ENCODE measurements around the gene STK35.
A peak's percentile ranks its signal among the peaks of the same experiment; 100 is the strongest.

The STK35 gene

GRCh38 chr20:2143594-2143993 is 42.0 kb downstream of the STK35 start:
- TF ChIP-seq, protein P1, sequence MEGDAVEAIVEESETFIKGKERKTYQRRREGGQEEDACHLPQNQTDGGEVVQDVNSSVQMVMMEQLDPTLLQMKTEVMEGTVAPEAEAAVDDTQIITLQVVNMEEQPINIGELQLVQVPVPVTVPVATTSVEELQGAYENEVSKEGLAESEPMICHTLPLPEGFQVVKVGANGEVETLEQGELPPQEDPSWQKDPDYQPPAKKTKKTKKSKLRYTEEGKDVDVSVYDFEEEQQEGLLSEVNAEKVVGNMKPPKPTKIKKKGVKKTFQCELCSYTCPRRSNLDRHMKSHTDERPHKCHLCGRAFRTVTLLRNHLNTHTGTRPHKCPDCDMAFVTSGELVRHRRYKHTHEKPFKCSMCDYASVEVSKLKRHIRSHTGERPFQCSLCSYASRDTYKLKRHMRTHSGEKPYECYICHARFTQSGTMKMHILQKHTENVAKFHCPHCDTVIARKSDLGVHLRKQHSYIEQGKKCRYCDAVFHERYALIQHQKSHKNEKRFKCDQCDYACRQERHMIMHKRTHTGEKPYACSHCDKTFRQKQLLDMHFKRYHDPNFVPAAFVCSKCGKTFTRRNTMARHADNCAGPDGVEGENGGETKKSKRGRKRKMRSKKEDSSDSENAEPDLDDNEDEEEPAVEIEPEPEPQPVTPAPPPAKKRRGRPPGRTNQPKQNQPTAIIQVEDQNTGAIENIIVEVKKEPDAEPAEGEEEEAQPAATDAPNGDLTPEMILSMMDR (conservative IDR thresholded peaks at IDR 0.05; ENCODE audit: control insufficient read depth, insufficient read depth, low read depth, low read length), result no peak
- DNase-seq (ENCODE audit: low read depth), result no peak
- H3K4me3 ChIP-seq (ENCODE audit: control insufficient read depth, low read depth, low read length), result no peak overlapping the region

DNA sequence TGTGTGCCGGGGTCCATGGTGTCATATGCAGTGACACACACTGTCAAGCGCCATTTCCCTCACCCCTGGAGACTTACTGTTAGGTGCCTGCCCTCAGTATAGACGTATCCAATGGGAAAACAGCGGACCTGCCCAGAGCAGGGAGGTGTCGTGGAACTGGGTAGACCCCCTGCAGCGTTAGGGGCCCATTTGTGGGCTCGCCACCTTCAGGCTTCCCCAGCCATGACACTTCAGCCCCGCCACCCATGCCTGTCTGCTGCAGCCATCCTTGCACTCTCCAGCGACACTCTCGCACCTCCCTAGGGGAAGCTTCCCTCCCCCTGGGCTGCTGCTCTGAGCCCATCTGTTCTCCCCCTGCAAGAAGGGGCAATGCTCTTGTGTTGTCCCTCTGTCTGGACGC is 43.2 kb downstream of the STK35 start:
- no peak overlapping the region for H3K4me3 ChIP-seq (ENCODE audit: control insufficient read depth, low read depth, low read length)
- no peak for DNase-seq (ENCODE audit: low read depth)
- TF ChIP-seq, protein P1 (conservative IDR thresholded peaks at IDR 0.05; ENCODE audit: control insufficient read depth, insufficient read depth, low read depth, low read length), result no peak

GRCh38 chr20:2145376-2145775 is 43.7 kb downstream of the STK35 start:
- no peak for DNase-seq (ENCODE audit: low read depth)
- no peak overlapping the region for H3K4me3 ChIP-seq (ENCODE audit: control insufficient read depth, low read depth, low read length)
- TF ChIP-seq, protein P1 (conservative IDR thresholded peaks at IDR 0.05; ENCODE audit: control insufficient read depth, insufficient read depth, low read depth, low read length), result no peak

DNA sequence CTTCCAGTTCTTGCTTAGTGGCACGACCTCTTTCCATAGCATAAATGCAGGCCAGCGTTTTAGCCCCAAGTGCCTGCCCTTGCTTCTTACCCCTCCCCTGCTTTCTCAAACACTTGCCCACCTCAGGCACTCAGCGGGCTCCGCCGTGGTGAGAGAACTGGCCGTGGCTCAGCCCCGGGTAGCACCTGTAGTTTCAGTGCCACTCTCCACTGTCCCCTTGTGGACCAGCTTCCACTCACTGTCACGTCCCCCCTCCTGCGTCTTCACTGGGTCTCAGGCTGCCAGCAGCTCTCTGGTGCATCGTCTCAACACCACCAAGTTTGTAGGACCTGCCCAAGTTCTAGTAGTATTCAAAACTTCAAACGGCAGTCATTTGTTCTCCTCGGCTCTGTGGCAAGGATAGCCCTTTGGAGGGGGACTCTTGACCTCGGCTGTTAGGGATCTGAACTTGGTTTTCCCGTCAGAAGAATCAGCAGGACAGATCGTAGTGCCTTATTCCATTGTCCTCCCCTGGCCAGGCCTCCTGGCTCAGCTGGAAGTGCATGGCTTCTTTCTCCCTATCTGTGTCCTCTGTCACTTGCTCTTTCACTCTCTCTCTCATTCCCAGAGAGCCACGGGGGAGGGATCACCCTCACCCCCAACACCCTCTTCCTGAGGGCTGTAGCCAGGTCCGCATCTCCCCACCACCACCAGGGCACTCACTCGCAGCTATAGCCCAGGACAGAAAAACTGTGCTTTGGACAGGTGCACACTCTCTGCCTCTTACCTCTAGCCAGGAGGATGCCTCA is 44.6 kb downstream of the STK35 start:
- H3K4me3 ChIP-seq (ENCODE audit: control insufficient read depth, low read depth, low read length), result no peak overlapping the region
- TF ChIP-seq, protein P1 (conservative IDR thresholded peaks at IDR 0.05; ENCODE audit: control insufficient read depth, insufficient read depth, low read depth, low read length), result no peak
- no peak for DNase-seq (ENCODE audit: low read depth)

GRCh38 chr20:2149507-2149906 is 47.9 kb downstream of the STK35 start:
- H3K4me3 ChIP-seq (ENCODE audit: control insufficient read depth, low read depth, low read length), result no peak overlapping the region
- peak; percentile 35 for DNase-seq (ENCODE audit: low read depth)
- TF ChIP-seq, protein P1 (conservative IDR thresholded peaks at IDR 0.05; ENCODE audit: control insufficient read depth, insufficient read depth, low read depth, low read length), result no peak

GRCh38 chr20:2150660-2151059 is 49.0 kb downstream of the STK35 start:
- no peak for DNase-seq (ENCODE audit: low read depth)
- TF ChIP-seq, protein P1 (conservative IDR thresholded peaks at IDR 0.05; ENCODE audit: control insufficient read depth, insufficient read depth, low read depth, low read length), result no peak
- no peak overlapping the region for H3K4me3 ChIP-seq (ENCODE audit: control insufficient read depth, low read depth, low read length)

All from fibroblast of mammary gland (primary cell).